Esophagus squamous epithelium (tissue), 4 donors: Measurements from ENCODE around the gene OTOG.

ENCODE experiments used
- POLR2A ChIP-seq, 4 donors: fragments of 450-650 bp; IDR thresholded peaks; one replicate each; pipeline ENCODE4 v1.6.1; 2017; ENCODE audit warnings: antibody characterized with exemption in 4 of 4, mild to moderate bottlenecking in 4 of 4, moderate library complexity in 3 of 4
- TF ChIP-seq, protein P1 (sequence below), 6 experiments: fragments of 450-650 bp in 4 of 6; fragments of 200-600 bp in 2 of 6; sonication (generic) in 2 of 6; IDR thresholded peaks; one replicate each; pipeline ENCODE4 v1.5.1; 2016 to 2019; ENCODE audit warnings: antibody characterized with exemption in 6 of 6, mild to moderate bottlenecking in 4 of 6, moderate library complexity in 4 of 6

DNA sequence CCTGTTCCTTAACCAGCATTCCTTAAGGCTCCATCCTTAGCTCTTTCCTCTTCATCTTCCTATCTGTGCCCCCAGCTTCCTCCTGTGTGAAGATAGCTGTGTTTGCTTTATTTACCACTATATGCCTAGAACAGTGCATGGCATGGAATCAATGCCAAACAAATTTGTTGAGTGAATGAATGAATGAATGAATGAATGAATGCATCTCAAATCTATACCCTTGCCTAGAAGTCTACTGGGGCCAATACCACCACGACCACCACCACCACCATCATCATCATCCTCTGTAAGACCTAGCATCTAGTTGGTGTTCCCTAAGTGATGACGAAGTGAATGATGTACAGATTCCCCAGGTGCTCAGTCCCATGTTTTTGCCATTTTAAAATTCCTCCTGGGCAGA, 819 bp upstream of the OTOG start:
- TF ChIP-seq, protein P1, sequence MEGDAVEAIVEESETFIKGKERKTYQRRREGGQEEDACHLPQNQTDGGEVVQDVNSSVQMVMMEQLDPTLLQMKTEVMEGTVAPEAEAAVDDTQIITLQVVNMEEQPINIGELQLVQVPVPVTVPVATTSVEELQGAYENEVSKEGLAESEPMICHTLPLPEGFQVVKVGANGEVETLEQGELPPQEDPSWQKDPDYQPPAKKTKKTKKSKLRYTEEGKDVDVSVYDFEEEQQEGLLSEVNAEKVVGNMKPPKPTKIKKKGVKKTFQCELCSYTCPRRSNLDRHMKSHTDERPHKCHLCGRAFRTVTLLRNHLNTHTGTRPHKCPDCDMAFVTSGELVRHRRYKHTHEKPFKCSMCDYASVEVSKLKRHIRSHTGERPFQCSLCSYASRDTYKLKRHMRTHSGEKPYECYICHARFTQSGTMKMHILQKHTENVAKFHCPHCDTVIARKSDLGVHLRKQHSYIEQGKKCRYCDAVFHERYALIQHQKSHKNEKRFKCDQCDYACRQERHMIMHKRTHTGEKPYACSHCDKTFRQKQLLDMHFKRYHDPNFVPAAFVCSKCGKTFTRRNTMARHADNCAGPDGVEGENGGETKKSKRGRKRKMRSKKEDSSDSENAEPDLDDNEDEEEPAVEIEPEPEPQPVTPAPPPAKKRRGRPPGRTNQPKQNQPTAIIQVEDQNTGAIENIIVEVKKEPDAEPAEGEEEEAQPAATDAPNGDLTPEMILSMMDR (IDR thresholded peaks at IDR 0.05) = no peak
- TF ChIP-seq POLR2A (IDR thresholded peaks at IDR 0.05) = no peak
